K562 (cell line): Measurements from ENCODE around the gene ABHD16A. TPM values are rescaled to one million over a fixed set of nuclear protein-coding genes. Genes with fewer than 3 reads are reported as not detected.

Source experiments
- C11orf30 ChIP-seq: fragments of 450-650 bp; IDR thresholded peaks from 2 replicates; pipeline ENCODE4 v1.6.1; 2016; ENCODE audit warnings: low read depth, mild to moderate bottlenecking
- CBX8 ChIP-seq: fragments of 200-600 bp; sonication (generic); IDR thresholded peaks from 2 replicates; pipeline ENCODE4 v1.6.1; 2012; ENCODE audit warnings: borderline replicate concordance, mixed run types, low read depth, mild to moderate bottlenecking, moderate library complexity, mixed read lengths, low read length, control low read depth, inconsistent platforms; ENCODE audit not compliant: poor library complexity, severe bottlenecking; ENCODE audit errors: extremely low read depth
- ELF2 ChIP-seq: fragments of 250-450 bp; sonication (Bioruptor Pico); IDR thresholded peaks from 2 replicates; pipeline ENCODE4 v1.5.0; 2021; ENCODE audit warnings: mild to moderate bottlenecking
- FOXA3 ChIP-seq, 2 experiments: fragments of 450-650 bp in 1 of 2; sonication (generic) in 1 of 2; formaldehyde crosslinking; IDR thresholded peaks in 1 of 2; conservative IDR thresholded peaks in 1 of 2; 2 replicates each; pipeline versions ENCODE4 v1.4.0 to v1.8.0; 2020 to 2022; ENCODE audit warnings: mild to moderate bottlenecking in 2 of 2, missing genetic modification reagents in 1 of 2
- GATAD2A ChIP-seq: fragments of 450-650 bp; IDR thresholded peaks from 2 replicates; pipeline ENCODE4 v1.6.1; 2017
- GTF2F1 ChIP-seq: IDR thresholded peaks from 2 replicates; pipeline ENCODE4 v1.6.1; 2011; ENCODE audit warnings: low read depth, low read length, improper control_type of control experiment
- HDGF ChIP-seq: fragments of 450-650 bp; IDR thresholded peaks from 2 replicates; pipeline ENCODE4 v1.6.1; 2016
- KDM4B ChIP-seq, 2 experiments: fragments of 450-650 bp in 1 of 2; sonication (generic) in 1 of 2; IDR thresholded peaks; 2 replicates each; pipeline ENCODE4 v1.6.1; 2016 to 2017; ENCODE audit warnings: borderline replicate concordance in 2 of 2, antibody characterized with exemption in 1 of 2, low read depth in 1 of 2, mild to moderate bottlenecking in 1 of 2
- MCM2 ChIP-seq: fragments of 450-650 bp; IDR thresholded peaks from 2 replicates; pipeline ENCODE4 v1.6.1; 2017; ENCODE audit warnings: low read depth, mild to moderate bottlenecking
- MYNN ChIP-seq, 2 experiments: sonication (generic); formaldehyde crosslinking in 1 of 2; IDR thresholded peaks; 2 replicates each; pipeline versions ENCODE4 v1.5.0 to v1.6.1; 2016 to 2020; ENCODE audit warnings: antibody characterized with exemption in 1 of 2, missing genetic modification reagents in 1 of 2
- NFIX ChIP-seq: fragments of 250-450 bp; sonication (Bioruptor Pico); IDR thresholded peaks from 2 replicates; pipeline ENCODE4 v1.4.0; 2020; ENCODE audit warnings: low read depth, mild to moderate bottlenecking, moderate library complexity
- NR2C2 ChIP-seq, 2 experiments: fragments of 200-800 bp in 1 of 2; sonication (Bioruptor generic) in 1 of 2; sonication (generic) in 1 of 2; formaldehyde crosslinking in 1 of 2; IDR thresholded peaks; 2 replicates each; pipeline versions ENCODE4 v1.6.1 to v1.8.0; 2016 to 2022; ENCODE audit warnings: mild to moderate bottlenecking in 1 of 2, missing compliant biosample characterization in 1 of 2, missing genetic modification characterization in 1 of 2, missing genetic modification reagents in 1 of 2
- PHTF2 ChIP-seq: fragments of 250-450 bp; sonication (Bioruptor Pico); IDR thresholded peaks from 2 replicates; pipeline ENCODE4 v1.5.0; 2021; ENCODE audit warnings: mild to moderate bottlenecking
- RUNX1 ChIP-seq: sonication (generic); IDR thresholded peaks from 2 replicates; pipeline ENCODE4 v1.6.1; 2016; ENCODE audit warnings: antibody characterized with exemption, low read depth
- SP2 ChIP-seq: IDR thresholded peaks from 2 replicates; pipeline ENCODE4 v1.6.1; 2011; ENCODE audit warnings: mild to moderate bottlenecking, low read depth, low read length, moderate library complexity; ENCODE audit not compliant: poor library complexity, severe bottlenecking; ENCODE audit errors: extremely low read depth
- SREBF2 ChIP-seq: sonication (generic); formaldehyde crosslinking; IDR thresholded peaks from 2 replicates; pipeline ENCODE4 v1.4.0; 2020; ENCODE audit warnings: mild to moderate bottlenecking, missing genetic modification reagents
- SRSF7 ChIP-seq: fragments of 200-400 bp; formaldehyde crosslinking; optimal IDR thresholded peaks from 2 replicates; pipeline ENCODE3; 2017; ENCODE audit warnings: mild to moderate bottlenecking, low read depth, low read length
- SRSF9 ChIP-seq: fragments of 200-400 bp; formaldehyde crosslinking; IDR thresholded peaks from 2 replicates; pipeline ENCODE4 v1.6.1; 2017; ENCODE audit warnings: low read depth, low read length, borderline replicate concordance
- TFAM ChIP-seq: fragments of 250-450 bp; sonication (Bioruptor Pico); conservative IDR thresholded peaks from 2 replicates; pipeline ENCODE4 v1.5.0; 2021; ENCODE audit warnings: mild to moderate bottlenecking, moderate library complexity
- ZNF217 ChIP-seq: sonication (generic); formaldehyde crosslinking; IDR thresholded peaks from 2 replicates; pipeline ENCODE4 v1.8.0; 2022; ENCODE audit warnings: mild to moderate bottlenecking, missing genetic modification reagents
- ZNF239 ChIP-seq: fragments of 250-450 bp; sonication (Bioruptor Pico); IDR thresholded peaks from 2 replicates; pipeline ENCODE4 v1.4.0; 2020; ENCODE audit warnings: mild to moderate bottlenecking
- ZNF431 ChIP-seq: sonication (generic); formaldehyde crosslinking; IDR thresholded peaks from 2 replicates; pipeline ENCODE4 v1.8.0; 2022; ENCODE audit warnings: mild to moderate bottlenecking, missing genetic modification reagents
- polyA plus RNA-seq, 8 experiments: library from polyadenylated mRNA; depleted of rRNA in 4 of 8; stranded (reverse) in 5 of 8; unstranded in 3 of 8; fragments of >200 nt; fragmentation: Nextera tagmentation in 2 of 8; fragmentation: Illumina TruSeq in 1 of 8; extraction: Ambion mirVana in 2 of 8; extraction: Trizol in 1 of 8; gene quantifications; 2 replicates each; pipeline versions ENCODE4 v1.2.1 to v1.2.3, GENCODE V29; 2011 to 2014; ENCODE audit warnings: inconsistent platforms in 1 of 8, missing spikeins in 1 of 8
- total RNA-seq, 7 experiments: library from RNA; depleted of rRNA in 6 of 7; stranded (reverse); fragments of >200 nt in 6 of 7; fragmentation: Illumina TruSeq in 2 of 7; extraction: Trizol in 2 of 7; gene quantifications; 2 replicates each; pipeline versions ENCODE4 v1.2.1 to v1.2.3, GENCODE V29; 2011 to 2021; ENCODE audit warnings: low replicate concordance in 1 of 7
- TF ChIP-seq, protein P1 (sequence below): sonication (generic); formaldehyde crosslinking; IDR thresholded peaks from 2 replicates; pipeline ENCODE4 v1.8.0; 2022; ENCODE audit warnings: missing genetic modification reagents, mild to moderate bottlenecking, borderline replicate concordance
- TF ChIP-seq, protein P2 (sequence below): fragments of 450-650 bp; IDR thresholded peaks from 2 replicates; pipeline ENCODE4 v1.6.1; 2016; ENCODE audit warnings: antibody characterized with exemption

The ABHD16A gene
- total and polyA plus RNA-seq, 9 of the 15 experiments (the other 6 are each of a cell fraction or from before 2014, with no cell fraction given) = 25.8 to 120 (median 81.6) TPM

DNA sequence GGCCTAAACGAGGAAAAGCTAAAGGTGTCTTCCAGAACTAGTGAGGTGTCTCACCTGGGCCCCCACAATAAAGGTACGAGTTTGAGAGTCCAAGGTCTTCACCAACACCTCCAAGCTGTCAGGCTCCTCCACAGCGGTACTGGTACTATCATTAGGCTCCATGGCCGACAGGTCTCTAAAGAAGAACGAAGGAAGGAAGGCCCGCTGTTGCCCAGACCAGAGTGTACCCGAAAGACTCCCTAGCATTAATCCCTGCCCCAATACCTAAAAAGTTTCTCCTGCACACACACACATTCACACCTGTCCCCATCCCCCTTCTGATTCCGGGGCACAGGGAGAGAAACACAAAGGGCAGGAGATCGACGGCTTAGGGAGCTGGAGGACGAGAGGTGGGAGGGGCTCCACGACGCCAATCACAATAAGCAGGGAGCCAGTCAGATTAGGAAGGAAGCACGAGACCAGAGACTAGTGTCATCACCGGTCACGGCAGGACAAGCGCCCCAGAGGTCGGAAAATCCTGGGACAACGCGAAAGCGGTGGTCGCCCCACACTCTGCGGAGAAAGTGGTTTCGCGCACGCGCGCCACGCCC, 51.4 kb downstream of the ABHD16A start (continued):
- TF ChIP-seq, protein P1, sequence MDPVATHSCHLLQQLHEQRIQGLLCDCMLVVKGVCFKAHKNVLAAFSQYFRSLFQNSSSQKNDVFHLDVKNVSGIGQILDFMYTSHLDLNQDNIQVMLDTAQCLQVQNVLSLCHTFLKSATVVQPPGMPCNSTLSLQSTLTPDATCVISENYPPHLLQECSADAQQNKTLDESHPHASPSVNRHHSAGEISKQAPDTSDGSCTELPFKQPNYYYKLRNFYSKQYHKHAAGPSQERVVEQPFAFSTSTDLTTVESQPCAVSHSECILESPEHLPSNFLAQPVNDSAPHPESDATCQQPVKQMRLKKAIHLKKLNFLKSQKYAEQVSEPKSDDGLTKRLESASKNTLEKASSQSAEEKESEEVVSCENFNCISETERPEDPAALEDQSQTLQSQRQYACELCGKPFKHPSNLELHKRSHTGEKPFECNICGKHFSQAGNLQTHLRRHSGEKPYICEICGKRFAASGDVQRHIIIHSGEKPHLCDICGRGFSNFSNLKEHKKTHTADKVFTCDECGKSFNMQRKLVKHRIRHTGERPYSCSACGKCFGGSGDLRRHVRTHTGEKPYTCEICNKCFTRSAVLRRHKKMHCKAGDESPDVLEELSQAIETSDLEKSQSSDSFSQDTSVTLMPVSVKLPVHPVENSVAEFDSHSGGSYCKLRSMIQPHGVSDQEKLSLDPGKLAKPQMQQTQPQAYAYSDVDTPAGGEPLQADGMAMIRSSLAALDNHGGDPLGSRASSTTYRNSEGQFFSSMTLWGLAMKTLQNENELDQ (CRISPR knock-in tag) = 0 out of 2 replicates have a peak, but pooled peaks have one; percentile 71
- TF ChIP-seq RUNX1 (no peak), FOXA3 (CRISPR knock-in tag; conservative IDR thresholded peaks at IDR 0.05 in 1 of 2, IDR thresholded peaks at IDR 0.05 in 1 of 2) (no peak), MYNN (IDR thresholded peaks at IDR 0.05) (no peak), MYNN (CRISPR knock-in tag; IDR thresholded peaks at IDR 0.05) (no peak), ELF2 (CRISPR knock-in tag) (0 out of 2 replicates have a peak, but pooled peaks have one; percentile 69), CBX8 (no peak), HDGF (0 out of 2 replicates have a peak, but pooled peaks have one; percentile 72), MCM2 (no peak), SREBF2 (CRISPR knock-in tag) (no peak), ZNF217 (CRISPR knock-in tag) (no peak), PHTF2 (0 out of 2 replicates have a peak, but pooled peaks have one; percentile 12), SRSF9 (no peak), GATAD2A (no peak), TFAM (CRISPR knock-in tag) (no peak), ZNF431 (CRISPR knock-in tag) (no peak), NFIX (CRISPR knock-in tag) (no peak), ZNF239 (CRISPR knock-in tag) (no peak), C11orf30 (no peak), KDM4B (IDR thresholded peaks at IDR 0.05; ENCODE audit: borderline replicate concordance in 2 of 2, low read depth in 1 of 2) (no peak), GTF2F1 (no peak), SP2 (no peak), SRSF7 (no peak), NR2C2 (CRISPR knock-in tag; IDR thresholded peaks at IDR 0.05) (peak; percentile 35), NR2C2 (tag; IDR thresholded peaks at IDR 0.05) (no peak)
- TF ChIP-seq, protein P2, sequence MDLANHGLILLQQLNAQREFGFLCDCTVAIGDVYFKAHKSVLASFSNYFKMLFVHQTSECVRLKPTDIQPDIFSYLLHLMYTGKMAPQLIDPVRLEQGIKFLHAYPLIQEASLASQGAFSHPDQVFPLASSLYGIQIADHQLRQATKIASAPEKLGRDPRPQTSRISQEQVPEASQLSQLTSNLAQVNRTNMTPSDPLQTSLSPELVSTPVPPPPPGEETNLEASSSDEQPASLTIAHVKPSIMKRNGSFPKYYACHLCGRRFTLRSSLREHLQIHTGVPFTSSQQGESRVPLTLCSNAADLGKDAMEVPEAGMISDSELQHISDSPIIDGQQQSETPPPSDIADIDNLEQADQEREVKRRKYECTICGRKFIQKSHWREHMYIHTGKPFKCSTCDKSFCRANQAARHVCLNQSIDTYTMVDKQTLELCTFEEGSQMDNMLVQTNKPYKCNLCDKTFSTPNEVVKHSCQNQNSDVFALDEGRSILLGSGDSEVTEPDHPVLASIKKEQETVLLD = no peak
